Measurements from ENCODE around the gene HAGH.

HAGH gene

DNA sequence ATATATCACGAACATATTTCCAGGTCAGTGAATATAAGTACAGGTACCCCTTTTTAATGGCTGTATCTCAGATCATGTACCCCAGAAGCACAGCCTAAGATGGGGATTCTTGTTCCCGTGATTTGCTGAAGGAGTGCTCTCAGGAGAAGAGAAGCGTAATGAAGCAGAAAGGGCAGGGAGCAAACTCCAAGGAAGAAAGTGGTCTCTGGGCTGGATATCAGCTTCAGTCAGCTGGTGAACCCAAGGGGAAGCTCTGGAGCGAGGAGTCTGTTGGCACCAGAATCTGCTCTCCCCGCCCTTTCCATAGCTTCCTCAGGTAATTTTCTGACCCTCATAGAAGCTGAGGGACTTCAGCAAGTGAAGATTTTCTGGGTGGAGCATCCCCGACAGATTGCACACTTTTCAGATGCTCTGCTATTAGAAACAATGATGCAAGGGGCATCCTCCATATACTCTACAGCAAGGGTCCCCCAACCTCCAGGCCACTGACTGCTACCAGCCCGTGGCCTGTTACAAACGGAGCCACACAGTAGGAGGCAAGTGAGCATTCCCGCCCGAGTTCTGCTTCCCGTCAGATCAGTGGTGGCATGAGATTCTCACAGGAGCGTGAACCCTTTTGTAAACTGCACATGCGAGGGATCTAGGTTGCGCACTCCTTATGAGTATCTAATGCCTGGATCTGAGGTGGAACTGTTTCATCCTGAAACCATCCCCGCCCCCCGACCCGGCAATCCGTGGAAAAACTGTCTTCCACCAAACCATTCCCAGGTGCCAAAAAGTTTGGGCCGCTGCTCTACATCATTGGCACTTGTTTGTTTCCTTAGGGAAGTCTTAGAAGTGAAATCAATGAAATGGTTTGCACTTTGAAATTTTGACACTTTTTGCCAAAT lies 4.8 kb upstream of the HAGH start:
- no peaks in the 10 kb centered on the region for H3K9me3 ChIP-seq (ENCODE audit: control insufficient read depth in 1 of 2, low read length in 2 of 2)
- peak overlapping the region; percentile 68 for H3K27ac ChIP-seq (ENCODE audit: low read depth, low read length)
- H3K4me1 ChIP-seq (ENCODE audit: control insufficient read depth in 1 of 2, insufficient read depth in 2 of 2, low read length in 2 of 2), result peaks cover 32 to 33% of the 10 kb centered on the region in 2 donors
- peak overlapping the region in 1 of 2 donors; percentile 56 for H3K9ac ChIP-seq (ENCODE audit: low read depth in 1 of 2, low read length in 2 of 2)
- H3K36me3 ChIP-seq (ENCODE audit: control insufficient read depth in 1 of 2, insufficient read depth in 2 of 2, low read length in 2 of 2), result no peaks in the 10 kb centered on the region
- no peaks in the 10 kb centered on the region for H3K27me3 ChIP-seq (ENCODE audit: control insufficient read depth in 1 of 2, insufficient read depth in 2 of 2, low read length in 2 of 2)
- peak overlapping the region; percentile 37 to 83 for H3K4me3 ChIP-seq (ENCODE audit: low read depth in 1 of 2, low read length in 2 of 2)

DNA sequence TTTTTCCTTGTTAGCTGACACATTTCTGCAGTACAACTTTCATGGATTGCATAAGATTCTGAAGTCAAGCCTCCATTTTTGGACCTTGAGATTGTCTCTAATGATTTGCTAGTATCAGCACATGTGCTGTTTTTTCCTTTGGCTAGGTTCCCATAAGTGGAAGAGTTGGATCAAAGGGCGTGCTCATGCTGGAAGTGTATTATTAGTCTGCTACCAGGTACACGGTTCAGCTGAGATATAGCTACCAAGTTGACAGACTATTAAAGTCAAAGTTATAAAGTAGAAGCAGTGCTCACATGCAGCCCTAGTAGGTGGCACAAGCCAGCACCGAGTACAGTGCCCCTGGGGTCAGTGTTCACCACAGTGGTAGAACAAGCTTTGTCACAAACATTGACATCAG lies 3.6 kb upstream of the HAGH start:
- peaks cover 38 to 41% of the 10 kb centered on the region in 2 donors for H3K4me1 ChIP-seq (ENCODE audit: control insufficient read depth in 1 of 2, insufficient read depth in 2 of 2, low read length in 2 of 2)
- H3K36me3 ChIP-seq (ENCODE audit: control insufficient read depth in 1 of 2, insufficient read depth in 2 of 2, low read length in 2 of 2), result no peaks in the 10 kb centered on the region
- peak overlapping the region; percentile 45 to 83 for H3K4me3 ChIP-seq (ENCODE audit: low read depth in 1 of 2, low read length in 2 of 2)
- peak overlapping the region; percentile 68 for H3K27ac ChIP-seq (ENCODE audit: low read depth, low read length)
- peak overlapping the region; percentile 18 to 66 for H3K9ac ChIP-seq (ENCODE audit: low read depth in 1 of 2, low read length in 2 of 2)
- H3K9me3 ChIP-seq (ENCODE audit: control insufficient read depth in 1 of 2, low read length in 2 of 2), result no peaks in the 10 kb centered on the region
- no peaks in the 10 kb centered on the region for H3K27me3 ChIP-seq (ENCODE audit: control insufficient read depth in 1 of 2, insufficient read depth in 2 of 2, low read length in 2 of 2)

DNA sequence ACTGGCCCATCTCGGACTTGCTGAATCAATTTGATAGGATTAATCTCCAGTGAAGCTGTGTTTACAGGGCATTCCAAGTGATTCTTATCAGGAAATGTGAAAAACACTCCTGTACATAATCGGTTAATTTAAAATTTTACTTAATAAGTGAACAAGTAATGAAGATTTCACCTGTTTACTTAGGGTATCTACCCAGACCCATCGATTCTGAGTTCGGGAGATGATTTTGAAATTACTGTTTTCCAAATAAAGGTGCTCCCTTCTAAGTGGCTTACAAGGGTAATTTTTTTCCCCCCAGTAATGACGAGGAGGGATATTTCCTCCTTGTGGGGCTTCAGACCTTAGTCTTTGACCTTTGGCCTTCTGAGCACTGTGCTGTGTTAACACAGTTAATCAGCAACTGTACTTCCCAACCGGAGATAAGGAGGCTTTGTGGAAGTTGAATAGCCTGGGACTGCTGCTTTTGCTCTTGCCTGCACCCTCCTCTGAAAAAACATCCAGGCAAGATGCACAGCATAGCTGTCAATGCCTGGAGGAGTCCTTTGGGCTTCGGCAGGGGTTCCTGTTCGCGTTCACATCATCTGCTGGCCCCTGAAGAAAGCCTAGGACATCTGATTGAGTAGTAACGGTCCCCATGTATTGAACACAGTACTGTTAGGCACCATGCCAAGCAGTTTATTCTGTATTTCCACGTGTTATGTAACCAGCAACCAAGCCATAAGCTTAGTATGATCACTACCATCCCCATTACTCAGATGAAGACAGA lies 2.2 kb upstream of the HAGH start:
- no peaks in the 10 kb centered on the region for H3K27me3 ChIP-seq (ENCODE audit: control insufficient read depth in 1 of 2, insufficient read depth in 2 of 2, low read length in 2 of 2)
- H3K27ac ChIP-seq (ENCODE audit: low read depth, low read length), result peak overlapping the region; percentile 60
- no peaks in the 10 kb centered on the region for H3K36me3 ChIP-seq (ENCODE audit: control insufficient read depth in 1 of 2, insufficient read depth in 2 of 2, low read length in 2 of 2)
- H3K9ac ChIP-seq (ENCODE audit: low read depth in 1 of 2, low read length in 2 of 2), result peak overlapping the region; percentile 60 to 66
- no peaks in the 10 kb centered on the region for H3K9me3 ChIP-seq (ENCODE audit: control insufficient read depth in 1 of 2, low read length in 2 of 2)
- H3K4me3 ChIP-seq (ENCODE audit: low read depth in 1 of 2, low read length in 2 of 2), result peak overlapping the region; percentile 83 to 100
- H3K4me1 ChIP-seq (ENCODE audit: control insufficient read depth in 1 of 2, insufficient read depth in 2 of 2, low read length in 2 of 2), result peaks cover 40 to 52% of the 10 kb centered on the region in 2 donors

DNA sequence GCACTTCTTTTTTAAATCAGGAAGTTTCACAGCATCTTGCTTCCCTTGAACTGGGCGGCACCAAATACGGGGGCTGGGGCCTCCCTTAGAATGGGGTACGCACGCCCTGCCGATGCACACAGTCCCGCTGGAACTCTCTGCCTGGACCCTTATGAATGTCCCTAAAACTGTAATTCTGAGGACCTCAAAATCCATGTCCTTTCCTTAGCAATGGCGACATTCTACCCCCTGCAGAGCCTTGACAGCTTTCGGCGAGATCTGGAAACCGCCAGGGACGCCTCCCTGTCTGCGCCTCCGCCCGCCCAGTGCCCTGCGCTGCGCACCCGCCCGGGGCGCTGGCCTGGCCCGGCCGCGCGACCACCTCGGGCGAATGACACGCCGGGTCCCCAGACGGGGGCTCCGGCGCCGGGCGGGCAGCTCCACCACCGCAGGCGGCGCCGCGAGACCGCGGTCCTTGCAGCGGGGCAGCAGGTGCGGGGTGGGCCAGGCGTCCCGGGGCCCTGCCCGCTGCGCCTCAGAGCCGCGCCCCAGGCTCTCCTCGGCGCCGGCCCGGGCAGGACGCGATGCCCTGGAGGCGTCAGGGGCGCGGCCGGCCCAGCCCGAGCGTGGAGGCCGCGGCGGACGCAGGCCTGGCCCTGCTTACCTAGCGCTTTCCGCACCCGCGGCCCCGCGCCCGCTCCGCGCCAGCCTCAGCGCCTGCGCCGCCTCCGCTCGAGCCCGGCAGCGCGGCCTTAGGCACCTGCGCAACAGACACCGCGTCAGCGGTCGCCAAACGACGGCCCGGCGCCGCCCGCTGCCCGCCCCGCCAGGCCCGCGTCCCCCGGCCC lies 548 bp downstream of the HAGH start:
- Histone ChIP-seq H3K27ac (ENCODE audit: low read depth, low read length) (peak overlapping the region; percentile 82), H3K27me3 (ENCODE audit: control insufficient read depth in 1 of 2, insufficient read depth in 2 of 2, low read length in 2 of 2) (no peaks in the 10 kb centered on the region), H3K4me1 (ENCODE audit: control insufficient read depth in 1 of 2, insufficient read depth in 2 of 2, low read length in 2 of 2) (peaks cover 34 to 49% of the 10 kb centered on the region in 2 donors), H3K36me3 (ENCODE audit: control insufficient read depth in 1 of 2, insufficient read depth in 2 of 2, low read length in 2 of 2) (peaks cover 9 to 15% of the 10 kb centered on the region in 2 donors), H3K9me3 (ENCODE audit: control insufficient read depth in 1 of 2, low read length in 2 of 2) (no peaks in the 10 kb centered on the region), H3K4me3 (ENCODE audit: low read depth in 1 of 2, low read length in 2 of 2) (peak overlapping the region; percentile 99 to 100), H3K9ac (ENCODE audit: low read depth in 1 of 2, low read length in 2 of 2) (peak overlapping the region; percentile 68 to 72)

DNA sequence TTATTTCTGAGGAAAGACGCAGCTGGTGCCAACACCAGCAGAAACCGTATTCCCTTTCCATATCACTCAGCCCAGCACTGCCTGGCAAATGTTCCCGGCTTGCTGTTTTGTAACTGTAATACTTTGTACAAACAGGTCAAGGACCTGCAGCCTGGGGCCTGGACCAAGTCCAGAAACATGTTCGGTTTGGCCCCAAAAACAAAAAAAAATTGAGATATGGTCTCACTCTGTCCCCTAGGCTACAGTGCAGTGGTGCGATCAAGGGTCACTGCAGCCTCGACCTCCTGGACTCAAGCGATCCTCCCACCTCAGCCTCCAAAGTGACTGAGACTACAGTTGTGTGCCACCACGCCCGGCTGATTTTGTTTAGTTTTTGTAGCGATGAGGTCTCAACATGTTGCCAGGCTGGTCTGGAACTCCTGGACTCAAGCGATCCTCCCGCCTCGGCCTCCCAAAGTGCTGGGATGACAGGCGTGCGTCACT lies 1.2 kb downstream of the HAGH start:
- H3K27me3 ChIP-seq (ENCODE audit: control insufficient read depth in 1 of 2, insufficient read depth in 2 of 2, low read length in 2 of 2), result no peaks in the 10 kb centered on the region
- H3K9me3 ChIP-seq (ENCODE audit: control insufficient read depth in 1 of 2, low read length in 2 of 2), result no peaks in the 10 kb centered on the region
- peaks cover 28 to 43% of the 10 kb centered on the region in 2 donors for H3K4me1 ChIP-seq (ENCODE audit: control insufficient read depth in 1 of 2, insufficient read depth in 2 of 2, low read length in 2 of 2)
- H3K4me3 ChIP-seq (ENCODE audit: low read depth in 1 of 2, low read length in 2 of 2), result peak overlapping the region; percentile 86 to 100
- H3K36me3 ChIP-seq (ENCODE audit: control insufficient read depth in 1 of 2, insufficient read depth in 2 of 2, low read length in 2 of 2), result peaks cover 11 to 21% of the 10 kb centered on the region in 2 donors
- H3K27ac ChIP-seq (ENCODE audit: low read depth, low read length), result peak overlapping the region; percentile 82
- peak overlapping the region; percentile 68 to 72 for H3K9ac ChIP-seq (ENCODE audit: low read depth in 1 of 2, low read length in 2 of 2)

DNA sequence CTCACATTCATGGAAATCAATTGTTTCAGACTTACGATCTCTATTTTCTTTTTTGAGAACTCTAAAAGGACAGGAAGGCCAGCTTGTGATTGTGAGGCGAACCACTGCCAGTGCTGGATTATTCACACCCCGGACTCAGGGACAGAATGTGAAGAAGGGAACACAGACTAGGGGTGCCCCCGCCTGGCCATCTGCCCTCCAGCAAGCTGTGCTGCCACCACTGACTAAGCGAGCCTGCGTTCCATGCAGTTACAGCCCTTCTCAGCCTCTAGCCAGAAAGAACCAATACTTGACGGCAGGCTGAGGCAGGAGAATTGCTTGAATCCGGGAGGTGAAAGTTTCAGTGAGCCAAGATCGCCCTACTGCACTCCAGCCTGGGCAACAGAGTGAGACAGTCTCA lies 2.8 kb downstream of the HAGH start:
- Histone ChIP-seq H3K4me3 (ENCODE audit: low read depth in 1 of 2, low read length in 2 of 2) (no peak overlapping the region), H3K27me3 (ENCODE audit: control insufficient read depth in 1 of 2, insufficient read depth in 2 of 2, low read length in 2 of 2) (no peaks in the 10 kb centered on the region), H3K4me1 (ENCODE audit: control insufficient read depth in 1 of 2, insufficient read depth in 2 of 2, low read length in 2 of 2) (peaks cover 17 to 32% of the 10 kb centered on the region in 2 donors), H3K9ac (ENCODE audit: low read depth in 1 of 2, low read length in 2 of 2) (peak overlapping the region; percentile 3 to 33), H3K9me3 (ENCODE audit: control insufficient read depth in 1 of 2, low read length in 2 of 2) (no peaks in the 10 kb centered on the region), H3K36me3 (ENCODE audit: control insufficient read depth in 1 of 2, insufficient read depth in 2 of 2, low read length in 2 of 2) (peaks cover 11 to 36% of the 10 kb centered on the region in 2 donors), H3K27ac (ENCODE audit: low read depth, low read length) (no peak overlapping the region)

DNA sequence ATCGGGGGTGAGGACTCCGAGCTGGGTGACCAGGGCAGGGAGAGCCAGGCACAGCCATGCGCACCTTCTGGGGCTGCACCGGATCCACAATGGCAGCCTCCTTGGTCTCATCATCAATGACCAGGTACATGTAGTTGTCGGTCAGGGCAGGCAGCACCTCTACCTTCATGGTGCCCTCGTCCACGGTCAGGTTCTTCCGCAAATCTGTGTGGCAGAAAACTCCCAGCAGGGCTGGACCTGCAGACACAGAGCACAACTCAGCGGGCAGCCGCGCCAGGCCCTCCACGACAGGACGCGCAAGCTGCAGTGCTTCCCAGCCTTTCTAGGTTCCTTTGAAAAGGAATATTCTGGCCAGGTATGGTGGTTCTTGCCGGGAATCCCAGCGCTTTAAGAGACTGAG lies 3.8 kb downstream of the HAGH start:
- Histone ChIP-seq H3K9me3 (ENCODE audit: control insufficient read depth in 1 of 2, low read length in 2 of 2) (no peaks in the 10 kb centered on the region), H3K27ac (ENCODE audit: low read depth, low read length) (no peak overlapping the region), H3K4me1 (ENCODE audit: control insufficient read depth in 1 of 2, insufficient read depth in 2 of 2, low read length in 2 of 2) (peaks cover 12 to 29% of the 10 kb centered on the region in 2 donors), H3K9ac (ENCODE audit: low read depth in 1 of 2, low read length in 2 of 2) (no peak overlapping the region), H3K36me3 (ENCODE audit: control insufficient read depth in 1 of 2, insufficient read depth in 2 of 2, low read length in 2 of 2) (peaks cover 11 to 46% of the 10 kb centered on the region in 2 donors), H3K4me3 (ENCODE audit: low read depth in 1 of 2, low read length in 2 of 2) (no peak overlapping the region), H3K27me3 (ENCODE audit: control insufficient read depth in 1 of 2, insufficient read depth in 2 of 2, low read length in 2 of 2) (no peaks in the 10 kb centered on the region)

DNA sequence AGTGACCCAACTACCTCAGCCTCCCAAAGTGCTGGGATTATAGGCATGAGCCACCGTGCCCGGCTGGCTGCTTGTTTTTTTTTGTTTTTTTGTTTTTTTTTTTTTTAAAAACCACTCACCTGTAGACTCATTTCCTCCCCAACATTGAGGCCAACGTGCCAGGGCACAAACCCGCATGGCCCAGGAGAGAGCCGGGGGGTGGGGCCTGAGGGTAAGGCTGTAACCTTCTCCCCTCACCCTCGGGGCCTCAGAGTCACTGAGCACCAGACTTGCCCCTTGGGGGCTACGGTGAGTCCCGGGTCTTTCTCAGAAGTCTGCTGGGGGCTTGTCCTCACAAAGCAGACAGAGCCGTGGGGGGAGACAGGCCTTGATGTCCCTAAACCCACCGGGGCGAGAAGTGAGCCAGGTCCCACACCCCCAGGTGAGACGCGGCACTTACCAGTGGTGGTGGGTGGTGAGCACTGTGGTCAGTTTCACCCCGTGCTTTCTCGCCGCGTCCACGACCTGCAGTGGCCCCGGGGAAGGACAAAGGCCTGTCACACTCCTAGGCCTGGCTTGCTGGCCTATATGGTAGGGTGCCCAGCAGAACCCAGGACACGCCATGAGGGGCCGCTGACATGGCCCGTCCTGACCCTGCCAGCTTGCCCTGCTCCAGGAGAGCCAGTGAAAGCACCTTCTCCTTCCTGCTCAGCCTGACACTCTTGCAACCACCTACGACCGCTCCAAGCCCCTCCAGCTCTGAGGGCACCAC lies 4.6 kb downstream of the HAGH start:
- H3K4me3 ChIP-seq (ENCODE audit: low read depth in 1 of 2, low read length in 2 of 2), result no peak overlapping the region
- H3K27me3 ChIP-seq (ENCODE audit: control insufficient read depth in 1 of 2, insufficient read depth in 2 of 2, low read length in 2 of 2), result no peaks in the 10 kb centered on the region
- no peak overlapping the region for H3K27ac ChIP-seq (ENCODE audit: low read depth, low read length)
- H3K9ac ChIP-seq (ENCODE audit: low read depth in 1 of 2, low read length in 2 of 2), result no peak overlapping the region
- H3K36me3 ChIP-seq (ENCODE audit: control insufficient read depth in 1 of 2, insufficient read depth in 2 of 2, low read length in 2 of 2), result peaks cover 11 to 53% of the 10 kb centered on the region in 2 donors
- peaks cover 8 to 21% of the 10 kb centered on the region in 2 donors for H3K4me1 ChIP-seq (ENCODE audit: control insufficient read depth in 1 of 2, insufficient read depth in 2 of 2, low read length in 2 of 2)
- H3K9me3 ChIP-seq (ENCODE audit: control insufficient read depth in 1 of 2, low read length in 2 of 2), result no peaks in the 10 kb centered on the region

DNA sequence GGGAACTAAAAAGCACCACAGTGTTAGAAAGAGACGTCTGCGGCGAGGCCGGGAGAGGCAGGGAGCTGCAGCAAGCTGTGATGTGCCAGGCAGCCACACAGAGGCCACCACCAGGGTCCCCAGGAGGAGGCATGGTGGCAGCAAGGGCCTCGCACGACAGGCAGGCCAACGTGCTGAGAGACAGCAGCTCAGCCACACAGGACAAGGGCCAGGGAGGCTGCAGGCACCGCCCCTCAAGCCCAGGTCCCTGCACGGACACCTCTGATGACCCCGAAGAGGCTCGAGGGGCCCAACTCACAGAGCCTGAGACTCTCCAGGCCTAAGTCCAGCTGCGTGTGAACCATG lies 5.7 kb downstream of the HAGH start:
- H3K9ac ChIP-seq (ENCODE audit: low read depth in 1 of 2, low read length in 2 of 2), result no peak overlapping the region
- H3K27ac ChIP-seq (ENCODE audit: low read depth, low read length), result no peak overlapping the region
- no peak overlapping the region for H3K4me3 ChIP-seq (ENCODE audit: low read depth in 1 of 2, low read length in 2 of 2)
- H3K27me3 ChIP-seq (ENCODE audit: control insufficient read depth in 1 of 2, insufficient read depth in 2 of 2, low read length in 2 of 2), result no peaks in the 10 kb centered on the region
- peaks cover 18 to 62% of the 10 kb centered on the region in 2 donors for H3K36me3 ChIP-seq (ENCODE audit: control insufficient read depth in 1 of 2, insufficient read depth in 2 of 2, low read length in 2 of 2)
- no peaks in the 10 kb centered on the region for H3K9me3 ChIP-seq (ENCODE audit: control insufficient read depth in 1 of 2, low read length in 2 of 2)
- H3K4me1 ChIP-seq (ENCODE audit: control insufficient read depth in 1 of 2, insufficient read depth in 2 of 2, low read length in 2 of 2), result peaks cover 8 to 21% of the 10 kb centered on the region in 2 donors

Data from duodenal mucosa (tissue), 2 donors.